GM19468 (cell line): ENCODE data around the gene GPS1.

ENCODE experiments used
- ATAC-seq: cut with Tn5 transposase; IDR thresholded peaks from one replicate; pipeline ENCODE4 v1.9.1; 2021; ENCODE audit warnings: mild to moderate bottlenecking, moderate library complexity, moderate number of reproducible peaks; ENCODE audit not compliant: unreplicated experiment; ENCODE audit errors: extremely low read depth

Gene GPS1

DNA sequence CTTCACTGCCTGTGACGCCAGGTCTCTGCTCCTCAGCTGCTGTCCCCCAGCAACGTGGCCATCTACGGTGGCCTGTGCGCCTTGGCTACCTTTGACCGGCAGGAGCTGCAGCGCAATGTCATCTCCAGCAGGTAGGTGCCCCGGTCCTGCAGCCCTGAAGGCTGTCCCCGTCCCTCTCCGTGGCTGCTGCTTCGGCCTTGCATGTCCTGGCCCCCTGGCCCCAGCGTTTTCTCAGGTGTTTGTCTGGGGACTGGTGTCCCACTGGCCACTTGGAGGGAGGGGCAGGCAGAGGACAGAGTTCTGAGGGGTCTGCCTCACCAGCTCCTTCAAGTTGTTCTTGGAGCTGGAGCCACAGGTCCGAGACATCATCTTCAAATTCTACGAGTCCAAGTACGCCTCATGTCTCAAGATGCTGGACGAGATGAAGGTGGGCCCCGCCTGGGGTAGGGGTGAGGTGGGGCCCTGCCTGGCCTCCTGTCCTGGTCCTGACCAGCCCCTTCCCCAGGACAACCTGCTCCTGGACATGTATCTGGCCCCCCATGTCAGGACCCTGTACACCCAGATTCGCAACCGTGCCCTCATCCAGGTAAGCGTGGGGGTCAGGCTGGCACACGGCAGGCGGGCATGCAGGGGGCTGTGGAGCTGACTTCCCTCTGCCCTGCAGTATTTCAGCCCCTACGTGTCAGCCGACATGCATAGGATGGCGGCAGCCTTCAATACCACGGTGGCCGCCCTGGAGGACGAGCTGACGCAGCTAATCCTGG lies 4.4 kb downstream of the GPS1 start:
- no peak for ATAC-seq

GRCh38 chr17:82056729-82057621 lies 5.3 kb downstream of the GPS1 start:
- ATAC-seq, result no peak

- ATAC-seq, result no peak
These were observed 6.6 kb downstream of the GPS1 start for GRCh38 chr17:82058230-82058854.

- no peak for ATAC-seq
These were observed 7.2 kb downstream of the GPS1 start for GRCh38 chr17:82058855-82059249.

DNA sequence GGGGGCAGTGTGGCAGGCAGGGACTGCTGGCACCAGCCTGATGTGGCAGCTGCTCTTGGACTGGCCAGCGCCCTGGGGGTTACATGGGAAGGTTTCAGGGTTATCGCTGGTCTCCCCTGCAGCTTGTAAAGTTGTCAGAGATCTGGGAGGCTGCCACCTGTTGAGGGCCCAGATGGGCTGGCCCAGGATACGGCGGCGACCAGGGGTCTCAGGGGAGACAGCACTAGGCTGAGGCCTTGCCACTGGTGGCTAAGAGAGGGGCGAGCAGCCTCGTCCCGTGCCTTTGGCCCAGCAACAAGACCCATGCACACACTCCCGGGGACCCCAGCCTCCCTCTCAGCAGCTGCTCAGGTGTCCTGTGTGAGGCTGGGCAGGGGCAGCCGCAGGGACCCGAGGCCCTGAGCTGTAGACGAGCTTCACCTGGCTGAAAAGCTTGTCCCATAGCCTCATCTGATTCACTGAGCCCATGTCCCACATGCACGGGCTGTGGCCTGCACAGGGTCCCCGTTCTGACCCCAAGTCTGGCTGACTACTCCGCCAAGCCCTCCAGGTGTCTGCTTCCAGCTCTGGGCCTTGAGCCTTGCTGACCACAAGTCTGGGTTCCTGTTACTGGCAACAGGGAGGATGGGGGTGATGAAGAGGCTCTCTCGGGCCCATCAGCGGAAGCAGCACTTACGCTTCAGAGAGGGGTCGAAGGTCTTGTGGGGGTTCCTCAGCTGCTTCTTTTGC lies 7.7 kb downstream of the GPS1 start:
- no peak for ATAC-seq

DNA sequence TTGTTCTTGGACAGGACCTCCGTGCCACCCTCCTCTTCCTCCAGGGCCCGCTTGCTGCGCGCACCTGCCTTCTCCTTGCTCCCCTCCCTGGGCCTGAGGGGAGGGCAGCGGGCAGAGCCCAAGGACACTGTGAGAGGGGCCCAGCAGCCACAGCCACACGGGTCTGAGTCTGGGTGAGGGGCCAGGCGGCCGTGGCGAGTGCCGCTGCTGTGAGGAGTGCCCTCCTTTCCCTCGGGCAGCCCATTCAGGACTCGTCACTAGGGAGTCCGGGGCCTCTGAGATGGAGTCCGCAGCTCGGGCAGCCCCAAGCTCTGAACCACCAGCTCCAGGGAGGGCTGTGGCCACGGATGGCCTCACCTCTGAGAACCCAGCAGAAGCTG lies 8.3 kb downstream of the GPS1 start:
- no peak for ATAC-seq

DNA sequence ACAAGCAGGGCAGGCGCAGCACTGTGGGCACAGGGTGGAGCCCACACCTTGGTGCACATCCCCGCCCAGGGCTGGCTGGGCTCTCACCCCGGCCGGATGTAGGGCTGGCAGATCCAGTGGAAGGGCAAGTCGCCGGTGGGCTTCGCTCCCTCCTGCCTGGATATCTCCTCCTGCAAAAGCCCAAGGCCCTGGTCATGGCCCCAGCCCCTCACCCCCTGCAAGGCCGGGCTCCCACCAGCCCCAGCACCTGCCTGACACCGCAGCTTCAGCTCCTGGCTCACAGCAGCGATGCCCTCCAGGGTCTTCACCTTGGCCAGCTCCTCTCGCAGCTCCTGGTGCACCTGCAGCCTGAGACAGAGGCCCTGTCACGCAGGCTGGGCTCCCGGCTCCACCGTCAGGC lies 8.9 kb downstream of the GPS1 start:
- no peak for ATAC-seq

DNA sequence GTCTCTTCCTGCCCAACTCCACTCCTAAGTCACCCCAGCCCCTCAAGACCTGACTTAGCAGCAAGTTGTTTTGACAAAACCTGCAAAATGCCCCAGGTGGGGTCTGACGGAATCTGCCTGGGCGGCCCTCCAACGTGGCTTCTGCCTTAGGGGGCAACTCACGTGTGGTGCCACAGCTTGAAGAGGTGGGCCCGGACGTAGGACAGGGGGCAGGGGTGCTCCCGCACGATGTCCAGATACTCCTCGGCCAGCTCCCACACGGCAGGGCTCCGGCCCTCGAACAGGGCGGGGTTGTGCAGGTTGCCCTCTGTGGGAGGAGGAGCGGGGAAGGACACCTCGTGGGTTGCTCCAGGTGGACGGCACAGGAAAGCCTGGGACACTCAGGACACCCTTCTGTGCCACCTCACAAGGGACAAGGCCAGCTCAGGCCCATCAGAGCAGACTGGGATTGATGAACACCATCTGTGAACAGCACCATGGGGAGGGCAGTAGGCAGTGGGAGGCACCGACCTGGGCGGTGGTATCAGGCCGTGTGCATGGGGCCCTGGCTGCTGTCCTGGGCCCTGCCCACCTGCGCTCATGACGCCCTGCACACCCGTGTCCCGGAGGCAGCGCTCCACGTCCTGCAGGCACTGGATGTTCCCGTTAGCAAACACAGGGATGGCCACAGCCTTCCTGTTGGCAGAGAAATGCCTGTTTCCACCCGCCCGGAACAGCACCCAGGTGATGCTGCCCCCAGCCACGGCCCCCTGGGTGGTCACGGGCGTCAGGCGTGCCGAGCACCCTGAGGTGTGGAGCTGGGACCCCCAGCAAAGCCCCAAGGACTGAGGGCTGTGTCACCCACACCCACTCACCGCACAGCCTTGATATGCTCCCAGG lies 9.6 kb downstream of the GPS1 start:
- ATAC-seq, result no peak

GRCh38 chr17:82062076-82062983 lies 10.6 kb downstream of the GPS1 start:
- ATAC-seq, result no peak

- no peak for ATAC-seq
These were observed 11.3 kb downstream of the GPS1 start for GRCh38 chr17:82062984-82063368.

DNA sequence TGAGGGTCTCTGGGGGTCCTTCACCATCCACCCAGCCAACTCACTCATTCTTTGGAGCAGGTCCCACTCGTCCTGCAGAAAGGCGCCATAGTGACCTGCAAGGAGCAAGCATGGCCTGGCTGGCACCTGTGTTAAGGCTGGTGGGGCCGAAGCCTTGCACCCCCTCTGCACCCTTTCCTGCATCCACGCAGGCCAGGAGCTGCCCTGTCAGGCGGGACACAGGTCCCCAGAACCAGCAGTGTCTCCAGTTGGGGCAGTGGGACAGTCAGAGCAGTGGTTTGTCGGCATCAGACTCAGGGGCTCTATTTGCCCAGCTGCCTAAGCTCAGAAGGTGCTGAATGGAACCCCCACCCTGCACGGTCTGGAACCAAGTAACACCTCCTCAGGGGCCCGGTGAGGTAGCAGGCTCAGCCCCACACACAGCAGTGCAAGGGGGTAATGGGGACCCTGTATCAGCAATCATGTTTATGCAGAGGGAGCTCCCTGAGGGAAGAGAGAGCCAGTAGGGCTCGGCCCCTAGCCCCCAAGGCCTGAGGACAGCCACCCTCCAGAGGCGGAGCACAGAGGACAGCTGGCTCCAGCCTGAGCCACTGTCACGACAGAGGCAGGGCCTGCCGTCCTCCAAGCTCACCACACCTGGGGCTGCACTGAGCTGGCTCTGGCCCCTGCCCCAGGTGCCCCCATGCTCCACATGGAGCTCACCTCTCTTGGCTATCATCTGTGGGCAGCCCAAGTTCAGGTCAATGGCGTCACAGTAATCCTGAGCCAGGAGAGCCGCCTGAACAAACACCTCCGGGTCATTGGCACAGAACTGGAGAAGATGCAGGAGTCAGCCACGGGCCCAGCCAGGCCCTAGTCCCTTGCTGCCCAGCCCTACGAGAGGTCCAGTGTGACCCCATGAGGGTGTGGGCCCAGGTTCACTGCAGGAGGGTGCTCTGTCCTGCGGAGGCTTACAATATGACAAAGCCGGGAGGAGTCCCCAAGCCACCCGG lies 12.0 kb downstream of the GPS1 start:
- no peak for ATAC-seq

DNA sequence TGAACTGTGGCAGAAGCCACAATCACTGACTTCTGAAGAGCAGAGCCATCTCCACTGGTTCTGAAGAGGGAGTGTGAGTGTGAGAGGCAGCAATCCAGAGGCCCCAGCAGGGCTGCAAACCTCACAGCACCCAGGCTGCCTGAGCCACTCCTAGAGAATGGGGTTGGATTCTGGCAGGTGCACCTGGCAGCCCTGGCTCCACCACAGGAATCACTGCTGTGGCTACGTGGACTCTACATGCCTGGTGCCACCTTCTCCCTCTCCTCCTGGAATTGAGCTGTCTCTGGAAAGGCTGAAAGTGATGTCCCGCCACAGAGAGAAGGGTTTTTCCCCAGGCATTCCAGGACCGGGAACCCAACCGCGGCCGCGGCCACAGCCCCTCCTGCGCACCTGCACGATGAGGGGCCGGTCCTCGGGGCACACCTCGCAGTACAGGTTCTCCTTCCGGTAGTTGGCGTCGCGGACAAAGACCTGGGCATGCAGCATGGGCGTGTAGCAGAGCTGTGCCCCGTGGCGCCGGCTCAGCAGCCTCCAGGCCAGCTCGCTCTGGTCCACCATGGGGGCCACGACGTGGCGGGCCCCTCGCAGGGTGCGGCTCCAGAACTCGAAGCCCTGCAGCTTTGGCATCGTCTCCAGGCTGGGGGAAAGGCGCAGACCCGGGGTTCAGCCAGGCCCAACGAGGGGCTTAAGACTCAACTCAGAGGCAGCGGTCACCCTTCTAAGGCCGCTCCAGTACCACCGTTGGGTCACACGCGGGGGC lies 12.9 kb downstream of the GPS1 start:
- ATAC-seq, result no peak

DNA sequence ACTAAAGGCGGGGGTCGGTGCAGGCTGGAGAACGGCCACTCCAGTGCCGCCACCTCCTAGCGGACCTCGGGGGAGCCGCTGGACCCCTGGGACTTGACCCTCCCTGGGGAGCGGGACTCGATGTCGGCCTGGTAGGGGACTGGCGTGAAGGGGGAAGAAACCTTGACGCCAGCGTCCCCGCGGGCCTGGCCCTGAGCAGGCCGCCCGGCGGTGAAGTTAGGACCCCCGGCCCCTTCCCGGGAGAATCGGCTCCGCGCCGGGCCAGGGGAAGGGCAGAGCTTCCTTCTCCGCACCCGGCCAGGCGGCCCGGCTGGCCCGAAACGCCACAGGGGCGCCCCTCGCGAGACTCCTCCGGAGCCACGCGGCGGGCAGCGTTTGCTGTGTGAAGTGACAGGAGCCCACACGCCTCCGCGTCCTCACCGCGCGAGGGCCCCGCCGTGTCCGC lies 13.5 kb downstream of the GPS1 start:
- no peak for ATAC-seq

- ATAC-seq, result no peak
These were observed 14.1 kb downstream of the GPS1 start, which contains the start of gene DUS1L for GRCh38 chr17:82065638-82066303. TSS of gene DUS1L (minus strand) at chr17:82065804. CDS start at chr17:82065059, 745 bp downstream.

DNA sequence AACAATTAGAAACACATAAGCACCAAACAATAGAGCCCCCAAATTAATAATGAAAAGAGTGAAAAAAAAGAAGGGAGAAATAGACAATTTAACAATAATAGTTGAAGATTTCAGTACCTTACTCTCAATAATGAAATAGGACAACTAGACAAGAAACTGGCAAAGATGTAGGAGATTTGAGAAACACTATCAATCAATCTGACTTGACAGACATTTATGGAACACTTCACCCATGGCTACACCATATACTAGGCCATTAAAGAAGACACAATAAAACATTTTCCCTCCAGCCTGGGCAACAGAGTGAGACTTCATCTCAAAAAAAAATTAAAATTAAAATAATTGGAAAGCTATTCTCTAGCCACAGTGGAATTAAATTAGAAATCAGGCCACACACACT lies 18.9 kb downstream of the GPS1 start:
- no peak for ATAC-seq

DNA sequence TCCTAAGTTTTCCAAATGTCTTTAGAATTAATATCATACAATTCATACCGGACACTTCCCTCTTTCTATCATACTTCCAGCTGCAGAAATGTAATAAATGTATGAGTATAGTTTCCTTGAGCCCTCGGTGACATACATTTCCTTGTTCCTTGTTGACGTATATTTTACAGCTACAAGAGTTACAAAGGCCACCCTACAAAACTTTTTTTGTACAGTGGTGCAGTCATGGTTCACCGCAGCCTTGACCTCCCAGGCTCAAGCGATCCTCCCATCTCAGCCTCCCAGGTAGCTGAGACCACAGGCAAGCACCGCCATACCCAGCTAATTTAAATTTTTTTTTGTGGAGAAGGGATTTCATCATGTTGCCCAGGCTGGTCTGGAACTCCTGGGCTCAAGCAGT lies 21.1 kb downstream of the GPS1 start:
- no peak for ATAC-seq
